A549 (cell line): ENCODE data around the gene STOML3. TPM values are rescaled to one million over a fixed set of nuclear protein-coding genes. Genes with fewer than 3 reads are reported as not detected.

ENCODE experiments used
- ATAC-seq, 2 experiments: fragments of 200-7000 bp in 1 of 2; fragments of >200 bp in 1 of 2; cut with Nextera tagmentation in 1 of 2; cut with Tn5 transposase in 1 of 2; 3 replicates each; pipeline versions ENCODE4 v1.8.0 to v1.9.1; 2018 to 2020; ENCODE audit warnings: mild to moderate bottlenecking in 1 of 2, moderate library complexity in 1 of 2
- CTCF ChIA-PET: fragments of 300-600 bp; sonication (Branson Sonifier 250); formaldehyde crosslinking; extraction: SDS; loops from one replicate; lab custom pipeline; 2021; ENCODE audit warnings: antibody characterized with exemption, inconsistent platforms; lab: Yijun Ruan, JAX
- POLR2A ChIA-PET: fragments of 350-600 bp; formaldehyde crosslinking; extraction: SDS; loops from one replicate; lab custom pipeline; 2021; ENCODE audit warnings: antibody characterized with exemption, inconsistent platforms; lab: Yijun Ruan, JAX
- DNase-seq, 2 experiments: peaks; one replicate each; pipeline versions ENCODE4 v3.0.0 to v3.0.0-alpha.2; 2011 to 2016; ENCODE audit warnings: low read depth in 1 of 2, low spot score in 1 of 2
- FAIRE-seq: peaks from 2 replicates; lab custom pipeline; 2011; peaks lifted over from hg19 to GRCh38; lab: Jason Lieb, UNC
- H3K27ac ChIP-seq, 2 experiments: fragments of >200 bp; sonication (Bioruptor Twin); formaldehyde crosslinking; 3 replicates each; pipeline ENCODE4 v1.5.1; 2016 to 2017
- H3K4me1 ChIP-seq: fragments of >200 bp; sonication (Bioruptor Twin); formaldehyde crosslinking; 3 replicates; pipeline ENCODE4 v1.6.1; 2016
- H3K4me2 ChIP-seq: fragments of >200 bp; sonication (Bioruptor Twin); formaldehyde crosslinking; 3 replicates; pipeline ENCODE4 v1.6.1; 2016
- H3K4me3 ChIP-seq: fragments of >200 bp; sonication (Bioruptor Twin); formaldehyde crosslinking; 3 replicates; pipeline ENCODE4 v1.5.1; 2016
- H3K9me3 ChIP-seq: fragments of >200 bp; sonication (Bioruptor Twin); formaldehyde crosslinking; 3 replicates; pipeline ENCODE4 v1.6.1; 2016
- BHLHE40 ChIP-seq: IDR thresholded peaks from 2 replicates; pipeline ENCODE4 v1.6.1; 2012; ENCODE audit warnings: low read depth, low read length, inconsistent platforms
- CBX2 ChIP-seq: fragments of 200-600 bp; sonication (generic); IDR thresholded peaks from 2 replicates; pipeline ENCODE4 v1.6.1; 2016; ENCODE audit warnings: low read depth, mild to moderate bottlenecking, borderline replicate concordance
- CEBPB ChIP-seq, 2 experiments: fragments of >200 bp in 1 of 2; sonication (Bioruptor Twin) in 1 of 2; formaldehyde crosslinking in 1 of 2; IDR thresholded peaks; 2 replicates each; pipeline ENCODE4 v1.6.1; 2012 to 2016
- CHD2 ChIP-seq: fragments of 150-350 bp; IDR thresholded peaks from 2 replicates; pipeline ENCODE4 v1.6.1; 2014; ENCODE audit warnings: low read length; ENCODE audit not compliant: partially characterized antibody
- EHMT2 ChIP-seq: fragments of 200-600 bp; sonication (generic); IDR thresholded peaks from 2 replicates; pipeline ENCODE4 v1.6.1; 2016; ENCODE audit warnings: antibody characterized with exemption, low read depth, mild to moderate bottlenecking, moderate library complexity
- ESRRA ChIP-seq: fragments of 150-350 bp; IDR thresholded peaks from 2 replicates; pipeline ENCODE4 v1.6.1; 2014; ENCODE audit warnings: mild to moderate bottlenecking, low read length, borderline replicate concordance
- HEYL ChIP-seq: fragments of 250-450 bp; sonication (Bioruptor Pico); IDR thresholded peaks from 2 replicates; pipeline ENCODE4 v1.8.0; 2021; ENCODE audit warnings: mild to moderate bottlenecking, moderate library complexity
- KDM5A ChIP-seq: fragments of 200-600 bp; sonication (generic); IDR thresholded peaks from 2 replicates; pipeline ENCODE4 v1.6.1; 2016; ENCODE audit warnings: antibody characterized with exemption, mild to moderate bottlenecking
- MAFK ChIP-seq: fragments of 450-650 bp; IDR thresholded peaks from 2 replicates; pipeline ENCODE4 v1.6.1; 2014; ENCODE audit not compliant: partially characterized antibody
- MYC ChIP-seq: IDR thresholded peaks from 2 replicates; pipeline ENCODE4 v1.6.1; 2012; ENCODE audit warnings: mild to moderate bottlenecking, inconsistent platforms, low read length, improper control_type of control experiment, borderline replicate concordance
- NPAS2 ChIP-seq: fragments of 250-450 bp; sonication (Bioruptor Pico); IDR thresholded peaks from 2 replicates; pipeline ENCODE4 v1.8.0; 2022; ENCODE audit warnings: mild to moderate bottlenecking, moderate library complexity, borderline replicate concordance
- NR3C1 ChIP-seq: fragments of >200 bp; sonication (Bioruptor Twin); formaldehyde crosslinking; IDR thresholded peaks from 3 replicates; pipeline ENCODE4 v1.6.1; 2017
- PHF8 ChIP-seq: fragments of 200-600 bp; sonication (generic); IDR thresholded peaks from 2 replicates; pipeline ENCODE4 v1.6.1; 2016; ENCODE audit warnings: low read depth, mild to moderate bottlenecking, antibody characterized with exemption, moderate library complexity, borderline replicate concordance
- POLR2A ChIP-seq: IDR thresholded peaks from 2 replicates; pipeline ENCODE4 v1.6.1; 2012; ENCODE audit warnings: mild to moderate bottlenecking, low read length
- RAD21 ChIP-seq, 2 experiments: fragments of >200 bp in 1 of 2; sonication (Bioruptor Twin) in 1 of 2; formaldehyde crosslinking in 1 of 2; IDR thresholded peaks in 1 of 2; conservative IDR thresholded peaks in 1 of 2; 2 replicates in 1 of 2; 3 replicates in 1 of 2; pipeline ENCODE4 v1.6.1; 2012 to 2018; ENCODE audit warnings: inconsistent platforms in 1 of 2
- RCOR1 ChIP-seq: fragments of 150-350 bp; IDR thresholded peaks from 2 replicates; pipeline ENCODE4 v1.6.1; 2014; ENCODE audit warnings: antibody characterized with exemption, low read length, low read depth
- RFX5 ChIP-seq: fragments of 450-650 bp; IDR thresholded peaks from 2 replicates; pipeline ENCODE4 v1.7.1; 2014; ENCODE audit warnings: antibody characterized with exemption, mild to moderate bottlenecking, moderate library complexity
- SMC3 ChIP-seq: fragments of >200 bp; sonication (Bioruptor Twin); formaldehyde crosslinking; IDR thresholded peaks from 3 replicates; pipeline ENCODE4 v1.6.1; 2018; ENCODE audit warnings: inconsistent platforms
- SREBF2 ChIP-seq: fragments of 450-650 bp; IDR thresholded peaks from 2 replicates; pipeline ENCODE4 v1.6.1; 2014; ENCODE audit warnings: mild to moderate bottlenecking, moderate library complexity
- TP53 ChIP-seq: fragments of 250-450 bp; sonication (Bioruptor Pico); IDR thresholded peaks from 2 replicates; pipeline ENCODE4 v1.5.0; 2021; ENCODE audit warnings: mild to moderate bottlenecking, moderate library complexity
- ZC3H11A ChIP-seq: fragments of 450-650 bp; IDR thresholded peaks from 2 replicates; pipeline ENCODE4 v1.6.1; 2014; ENCODE audit warnings: antibody characterized with exemption, mild to moderate bottlenecking
- ZFP36 ChIP-seq: fragments of 450-650 bp; IDR thresholded peaks from 2 replicates; pipeline ENCODE4 v1.6.1; 2014; ENCODE audit warnings: borderline replicate concordance; ENCODE audit not compliant: partially characterized antibody
- WGBS: methylation state at CpG from one replicate; pipeline ENCODE4 v1.1.6; 2017; ENCODE audit errors: missing lambda C conversion rate; 5-methylcytosine and 5-hydroxymethylcytosine counted together
- polyA plus RNA-seq, 4 experiments: library from polyadenylated mRNA; depleted of rRNA in 3 of 4; stranded (reverse); fragments of >200 nt; fragmentation: RNase III in 1 of 4; extraction: RNeasy Plus Mini Kit Qiagen cat#74134 plus additional on column Dnase treatment in 1 of 4; gene quantifications; 2 replicates in 3 of 4; 3 replicates in 1 of 4; pipeline ENCODE4 v1.2.3, GENCODE V29; 2011 to 2017
- TF ChIP-seq, protein P1 (sequence below): IDR thresholded peaks from 2 replicates; pipeline ENCODE4 v1.6.1; 2012
- TF ChIP-seq, protein P2 (sequence below): fragments of 250-450 bp; sonication (Bioruptor Pico); IDR thresholded peaks from 2 replicates; pipeline ENCODE4 v1.5.0; 2021; ENCODE audit warnings: mild to moderate bottlenecking, moderate library complexity, borderline replicate concordance
- TF ChIP-seq, protein P3 (sequence below): fragments of 150-350 bp; IDR thresholded peaks from 2 replicates; pipeline ENCODE4 v1.6.1; 2014; ENCODE audit warnings: low read depth, mild to moderate bottlenecking, low read length
- TF ChIP-seq, protein P4 (sequence below): IDR thresholded peaks from 2 replicates; pipeline ENCODE4 v1.6.1; 2012
- TF ChIP-seq, protein P5 (sequence below): fragments of >200 bp; sonication (Bioruptor Twin); formaldehyde crosslinking; IDR thresholded peaks from 3 replicates; pipeline ENCODE4 v1.5.1; 2016
- TF ChIP-seq, protein P6 (sequence below): fragments of >200 bp; sonication (Bioruptor Twin); formaldehyde crosslinking; IDR thresholded peaks from 2 replicates; pipeline ENCODE4 v1.6.1; 2016

The STOML3 gene
- polyA plus RNA-seq, 2 of the 4 experiments (the other 2 are of a cell fraction) = not detected

DNA sequence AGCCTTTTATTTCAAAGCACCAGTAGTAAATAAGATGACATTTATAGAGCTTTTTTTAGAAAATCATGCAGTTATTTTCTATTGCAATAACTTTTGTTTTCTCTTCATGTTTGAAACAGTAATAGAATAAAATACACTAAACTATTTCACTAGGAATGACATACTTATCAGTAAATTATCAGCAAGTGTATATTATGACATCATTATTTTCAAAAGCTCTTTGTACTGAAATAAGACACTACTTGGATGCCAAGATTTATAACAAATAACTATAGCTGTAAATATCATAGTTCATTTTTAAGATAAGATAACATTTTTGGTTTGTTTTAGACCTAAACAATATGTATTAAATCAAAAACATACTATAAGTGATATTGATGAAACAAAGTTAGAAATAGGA, 56.8 kb downstream of the STOML3 start:
- TF ChIP-seq MAFK (no peak), KDM5A (no peak), SREBF2 (no peak), EHMT2 (no peak), NPAS2 (CRISPR knock-in tag) (no peak), BHLHE40 (no peak), MYC (no peak), PHF8 (no peak), HEYL (no peak), CHD2 (no peak), ZC3H11A (no peak)
- TF ChIP-seq, protein P1, sequence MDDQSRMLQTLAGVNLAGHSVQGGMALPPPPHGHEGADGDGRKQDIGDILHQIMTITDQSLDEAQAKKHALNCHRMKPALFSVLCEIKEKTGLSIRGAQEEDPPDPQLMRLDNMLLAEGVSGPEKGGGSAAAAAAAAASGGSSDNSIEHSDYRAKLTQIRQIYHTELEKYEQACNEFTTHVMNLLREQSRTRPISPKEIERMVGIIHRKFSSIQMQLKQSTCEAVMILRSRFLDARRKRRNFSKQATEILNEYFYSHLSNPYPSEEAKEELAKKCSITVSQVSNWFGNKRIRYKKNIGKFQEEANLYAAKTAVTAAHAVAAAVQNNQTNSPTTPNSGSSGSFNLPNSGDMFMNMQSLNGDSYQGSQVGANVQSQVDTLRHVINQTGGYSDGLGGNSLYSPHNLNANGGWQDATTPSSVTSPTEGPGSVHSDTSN = no peak
- H3K27ac ChIP-seq = no peak overlapping the region
- no peak overlapping the region for H3K4me2 ChIP-seq
- no peak overlapping the region for H3K4me3 ChIP-seq
- H3K9me3 ChIP-seq = no peaks in the 10 kb centered on the region
- no peak for DNase-seq
- FAIRE-seq = no peak
- POLR2A ChIA-PET = no interaction called here
- no peak for ATAC-seq
- CTCF ChIA-PET = no interaction called here
- no peaks in the 10 kb centered on the region for H3K4me1 ChIP-seq

DNA sequence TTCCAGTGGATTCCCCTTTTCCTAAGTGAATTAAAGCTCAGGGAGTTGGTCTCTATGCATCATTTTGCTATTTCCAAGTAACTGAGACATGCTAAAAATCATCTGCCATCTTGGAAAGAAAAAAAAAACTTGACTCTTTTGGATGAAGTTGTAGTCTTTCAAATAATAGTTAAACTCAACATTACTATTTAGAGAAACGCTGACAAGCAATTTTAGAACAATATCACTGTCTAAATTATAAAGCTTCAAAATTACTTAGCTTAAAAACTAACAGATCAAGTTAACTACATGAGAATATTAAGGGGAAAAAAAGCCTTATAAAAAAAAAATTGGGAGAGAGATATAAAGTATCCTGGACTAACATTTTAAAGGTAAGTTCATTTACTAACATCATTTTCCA, 68.5 kb downstream of the STOML3 start:
- TF ChIP-seq POLR2A = no peak
- TF ChIP-seq, protein P2, sequence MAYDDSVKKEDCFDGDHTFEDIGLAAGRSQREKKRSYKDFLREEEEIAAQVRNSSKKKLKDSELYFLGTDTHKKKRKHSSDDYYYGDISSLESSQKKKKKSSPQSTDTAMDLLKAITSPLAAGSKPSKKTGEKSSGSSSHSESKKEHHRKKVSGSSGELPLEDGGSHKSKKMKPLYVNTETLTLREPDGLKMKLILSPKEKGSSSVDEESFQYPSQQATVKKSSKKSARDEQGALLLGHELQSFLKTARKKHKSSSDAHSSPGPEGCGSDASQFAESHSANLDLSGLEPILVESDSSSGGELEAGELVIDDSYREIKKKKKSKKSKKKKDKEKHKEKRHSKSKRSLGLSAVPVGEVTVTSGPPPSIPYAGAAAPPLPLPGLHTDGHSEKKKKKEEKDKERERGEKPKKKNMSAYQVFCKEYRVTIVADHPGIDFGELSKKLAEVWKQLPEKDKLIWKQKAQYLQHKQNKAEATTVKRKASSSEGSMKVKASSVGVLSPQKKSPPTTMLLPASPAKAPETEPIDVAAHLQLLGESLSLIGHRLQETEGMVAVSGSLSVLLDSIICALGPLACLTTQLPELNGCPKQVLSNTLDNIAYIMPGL (CRISPR knock-in tag) = no peak
- no peak for TF ChIP-seq CEBPB (IDR thresholded peaks at IDR 0.05)
- TF ChIP-seq MYC = no peak
- no peak for TF ChIP-seq ESRRA
- no peak for TF ChIP-seq BHLHE40
- H3K9me3 ChIP-seq = no peaks in the 10 kb centered on the region
- ChIA-PET CTCF (interaction anchor here (0.6 to 1.3 kb wide), 3 partner anchors 20 to 61 kb away, joined by 3 read pairs; no protein-coding TSS in a partner anchor), POLR2A (no interaction called here)
- FAIRE-seq (no peak), ATAC-seq (no peak), DNase-seq (no peak)
- no peak overlapping the region for H3K27ac ChIP-seq
- no peak overlapping the region for H3K4me2 ChIP-seq
- no peak overlapping the region for H3K4me3 ChIP-seq
- no peaks in the 10 kb centered on the region for H3K4me1 ChIP-seq
- 4% methylated on average over 1 of the region's 1 CpG for whole genome bisulfite sequencing

DNA sequence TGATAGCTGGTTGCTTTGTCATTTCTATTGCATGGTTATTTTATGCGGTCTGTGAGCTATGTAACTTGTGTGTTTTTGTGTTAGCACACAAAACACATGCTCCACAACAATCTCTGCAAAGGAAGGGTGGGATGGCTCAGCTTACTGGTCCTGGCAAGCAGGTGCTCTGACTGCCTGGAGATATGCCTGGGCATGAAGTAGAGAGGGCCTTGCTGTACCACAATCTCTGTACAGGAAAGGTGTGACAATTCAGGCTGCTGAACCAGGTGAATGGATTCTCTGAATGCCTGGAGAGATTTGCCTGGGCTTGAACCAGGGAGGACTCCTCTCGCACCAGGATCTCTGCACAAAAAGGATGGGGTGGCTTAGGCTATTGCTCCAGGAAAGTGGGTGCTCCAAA, 69.5 kb downstream of the STOML3 start:
- no peaks in the 10 kb centered on the region for H3K4me1 ChIP-seq
- POLR2A ChIA-PET = no interaction called here
- H3K27ac ChIP-seq = no peak overlapping the region
- H3K4me2 ChIP-seq = no peak overlapping the region
- ATAC-seq = no peak
- DNase-seq = no peak
- no peaks in the 10 kb centered on the region for H3K9me3 ChIP-seq
- no peak overlapping the region for H3K4me3 ChIP-seq
- 0% methylated on average over 1 of the region's 2 CpGs for WGBS
- CTCF ChIA-PET = no interaction called here
- no peak for FAIRE-seq
- no peak for TF ChIP-seq EHMT2
- no peak for TF ChIP-seq RCOR1
- no peak for TF ChIP-seq SMC3
- TF ChIP-seq, protein P3, sequence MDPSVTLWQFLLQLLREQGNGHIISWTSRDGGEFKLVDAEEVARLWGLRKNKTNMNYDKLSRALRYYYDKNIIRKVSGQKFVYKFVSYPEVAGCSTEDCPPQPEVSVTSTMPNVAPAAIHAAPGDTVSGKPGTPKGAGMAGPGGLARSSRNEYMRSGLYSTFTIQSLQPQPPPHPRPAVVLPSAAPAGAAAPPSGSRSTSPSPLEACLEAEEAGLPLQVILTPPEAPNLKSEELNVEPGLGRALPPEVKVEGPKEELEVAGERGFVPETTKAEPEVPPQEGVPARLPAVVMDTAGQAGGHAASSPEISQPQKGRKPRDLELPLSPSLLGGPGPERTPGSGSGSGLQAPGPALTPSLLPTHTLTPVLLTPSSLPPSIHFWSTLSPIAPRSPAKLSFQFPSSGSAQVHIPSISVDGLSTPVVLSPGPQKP = no peak
- TF ChIP-seq, protein P4, sequence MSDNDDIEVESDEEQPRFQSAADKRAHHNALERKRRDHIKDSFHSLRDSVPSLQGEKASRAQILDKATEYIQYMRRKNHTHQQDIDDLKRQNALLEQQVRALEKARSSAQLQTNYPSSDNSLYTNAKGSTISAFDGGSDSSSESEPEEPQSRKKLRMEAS = no peak
- TF ChIP-seq, protein P5, sequence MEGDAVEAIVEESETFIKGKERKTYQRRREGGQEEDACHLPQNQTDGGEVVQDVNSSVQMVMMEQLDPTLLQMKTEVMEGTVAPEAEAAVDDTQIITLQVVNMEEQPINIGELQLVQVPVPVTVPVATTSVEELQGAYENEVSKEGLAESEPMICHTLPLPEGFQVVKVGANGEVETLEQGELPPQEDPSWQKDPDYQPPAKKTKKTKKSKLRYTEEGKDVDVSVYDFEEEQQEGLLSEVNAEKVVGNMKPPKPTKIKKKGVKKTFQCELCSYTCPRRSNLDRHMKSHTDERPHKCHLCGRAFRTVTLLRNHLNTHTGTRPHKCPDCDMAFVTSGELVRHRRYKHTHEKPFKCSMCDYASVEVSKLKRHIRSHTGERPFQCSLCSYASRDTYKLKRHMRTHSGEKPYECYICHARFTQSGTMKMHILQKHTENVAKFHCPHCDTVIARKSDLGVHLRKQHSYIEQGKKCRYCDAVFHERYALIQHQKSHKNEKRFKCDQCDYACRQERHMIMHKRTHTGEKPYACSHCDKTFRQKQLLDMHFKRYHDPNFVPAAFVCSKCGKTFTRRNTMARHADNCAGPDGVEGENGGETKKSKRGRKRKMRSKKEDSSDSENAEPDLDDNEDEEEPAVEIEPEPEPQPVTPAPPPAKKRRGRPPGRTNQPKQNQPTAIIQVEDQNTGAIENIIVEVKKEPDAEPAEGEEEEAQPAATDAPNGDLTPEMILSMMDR = no peak
- TF ChIP-seq, protein P1 = no peak
- TF ChIP-seq, protein P6, sequence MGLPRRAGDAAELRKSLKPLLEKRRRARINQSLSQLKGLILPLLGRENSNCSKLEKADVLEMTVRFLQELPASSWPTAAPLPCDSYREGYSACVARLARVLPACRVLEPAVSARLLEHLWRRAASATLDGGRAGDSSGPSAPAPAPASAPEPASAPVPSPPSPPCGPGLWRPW = no peak
- no peak for TF ChIP-seq RFX5
- TF ChIP-seq NR3C1 = no peak
- TF ChIP-seq RAD21 (conservative IDR thresholded peaks at IDR 0.05 in 1 of 2, IDR thresholded peaks at IDR 0.05 in 1 of 2) = no peak
- TF ChIP-seq HEYL = no peak
- no peak for TF ChIP-seq CBX2
- no peak for TF ChIP-seq ZFP36
- TF ChIP-seq KDM5A = no peak
- no peak for TF ChIP-seq TP53 (CRISPR knock-in tag)
